ENCODE results near the gene RBM6.
"Not testable (repeated sequence)": the region's sequence is repeated elsewhere in the genome, so short reads cannot be mapped to it uniquely, and the experiment has no call there.

GRCh38 chr3:49932281-49932680, 7.7 kb upstream of the RBM6 start:
- TF ChIP-seq CTCF, POLR2A (IDR thresholded peaks at IDR 0.05): not testable (repeated sequence)

Measured in heart left ventricle (tissue), 13 donors.